Keratinocyte (primary cell): Measurements from ENCODE around the gene ADARB2. TPM values are rescaled to one million over a fixed set of nuclear protein-coding genes. Genes with fewer than 3 reads are reported as not detected.

ENCODE experiments used
- DNase-seq: peaks from one replicate; pipeline ENCODE4 v3.0.0-alpha.2; 2011; ENCODE audit warnings: low read depth, missing footprints, low spot score
- FAIRE-seq: peaks from 2 replicates; lab custom pipeline; 2011; peaks lifted over from hg19 to GRCh38; lab: Jason Lieb, UNC
- H2AFZ ChIP-seq: 2 replicates; pipeline ENCODE4 v1.6.0; 2012; ENCODE audit warnings: low read length, control low read depth, inconsistent platforms; ENCODE audit not compliant: control insufficient read depth
- H3K27ac ChIP-seq: 2 replicates; pipeline ENCODE4 v1.5.1; 2011; ENCODE audit warnings: low read length; ENCODE audit not compliant: control insufficient read depth, insufficient read depth
- H3K27me3 ChIP-seq: 3 replicates; pipeline ENCODE4 v1.6.0; 2011; ENCODE audit warnings: low read length; ENCODE audit not compliant: control insufficient read depth, insufficient read depth; ENCODE audit errors: extremely low read depth
- H3K36me3 ChIP-seq, 2 experiments: 2 replicates in 1 of 2; 3 replicates in 1 of 2; pipeline ENCODE4 v1.5.1; 2011; ENCODE audit warnings: low read length in 2 of 2, mild to moderate bottlenecking in 1 of 2; ENCODE audit not compliant: control insufficient read depth in 2 of 2, insufficient read depth in 2 of 2; ENCODE audit errors: extremely low read depth in 1 of 2
- H3K4me1 ChIP-seq: 3 replicates; pipeline ENCODE4 v1.5.1; 2011; ENCODE audit warnings: low read length; ENCODE audit not compliant: control insufficient read depth, insufficient read depth; ENCODE audit errors: extremely low read depth
- H3K4me2 ChIP-seq: 3 replicates; pipeline ENCODE4 v1.6.0; 2011; ENCODE audit warnings: low read depth, low read length; ENCODE audit not compliant: control insufficient read depth, insufficient read depth; ENCODE audit errors: extremely low read depth
- H3K4me3 ChIP-seq, 3 experiments: fragments of 200-600 bp in 1 of 3; sonication (generic) in 1 of 3; 2 replicates in 2 of 3; 3 replicates in 1 of 3; pipeline ENCODE4 v1.5.1; 2011 to 2016; ENCODE audit warnings: low read length in 3 of 3, mild to moderate bottlenecking in 3 of 3, control low read depth in 2 of 3, inconsistent platforms in 1 of 3, low read depth in 1 of 3, mixed read lengths in 1 of 3, mixed run types in 1 of 3, moderate library complexity in 1 of 3; ENCODE audit not compliant: control insufficient read depth in 2 of 3, insufficient read depth in 2 of 3; ENCODE audit errors: extremely low read depth in 1 of 3
- H3K79me2 ChIP-seq: 2 replicates; pipeline ENCODE4 v1.6.0; 2012; ENCODE audit warnings: low read length; ENCODE audit not compliant: control insufficient read depth, insufficient read depth
- H3K9ac ChIP-seq: 3 replicates; pipeline ENCODE4 v1.6.0; 2011; ENCODE audit warnings: low read length; ENCODE audit not compliant: control insufficient read depth, insufficient read depth; ENCODE audit errors: extremely low read depth
- H3K9me1 ChIP-seq: 3 replicates; pipeline ENCODE4 v1.6.0; 2011; ENCODE audit warnings: low read length; ENCODE audit not compliant: control insufficient read depth, insufficient read depth; ENCODE audit errors: extremely low read depth
- H3K9me3 ChIP-seq: 2 replicates; pipeline ENCODE4 v1.5.1; 2012; ENCODE audit warnings: low read depth, low read length; ENCODE audit not compliant: control insufficient read depth
- H4K20me1 ChIP-seq: 3 replicates; pipeline ENCODE4 v1.6.0; 2011; ENCODE audit warnings: low read length; ENCODE audit not compliant: control insufficient read depth, insufficient read depth; ENCODE audit errors: extremely low read depth
- EZH2 ChIP-seq: IDR thresholded peaks from one replicate; pipeline ENCODE4 v1.6.1; 2012; ENCODE audit warnings: inconsistent platforms, mild to moderate bottlenecking, low read length, moderate library complexity
- dilution Hi-C: fragments of 300-500 bp; cut with MboI; formaldehyde crosslinking; loops from one replicate; pipeline ENCODE4 v1.7.0; 2020; ENCODE audit warnings: low sequenced_read_pairs; ENCODE audit not compliant: extremely low pct_ligation_motif_present
- polyA plus RNA-seq, 5 experiments: library from polyadenylated mRNA; depleted of rRNA in 3 of 5; stranded (reverse) in 3 of 5; stranded (forward) in 1 of 5; unstranded in 1 of 5; fragments of >200 nt; gene quantifications; 1 replicate in 1 of 5; 2 replicates in 3 of 5; 3 replicates in 1 of 5; pipeline versions ENCODE4 v1.2.1 to v1.2.3, GENCODE V29; 2011 to 2012; ENCODE audit warnings: missing spikeins in 2 of 5, low read depth in 1 of 5, low replicate concordance in 1 of 5
- TF ChIP-seq, protein P1 (sequence below), 3 experiments: IDR thresholded peaks in 1 of 3; conservative IDR thresholded peaks in 1 of 3; optimal IDR thresholded peaks in 1 of 3; 2 replicates in 2 of 3; 3 replicates in 1 of 3; pipeline versions ENCODE3 to v1.5.1; 2011; ENCODE audit warnings: low read length in 3 of 3, mild to moderate bottlenecking in 3 of 3, moderate library complexity in 2 of 3, control low read depth in 1 of 3, inconsistent platforms in 1 of 3; ENCODE audit not compliant: insufficient read depth in 2 of 3; ENCODE audit errors: extremely low read depth in 1 of 3

The ADARB2 gene
- polyA plus RNA-seq, 1 donor (not counting 4 experiments of a cell fraction or from before 2014, with no cell fraction given) = not detected

- TF ChIP-seq, protein P1, sequence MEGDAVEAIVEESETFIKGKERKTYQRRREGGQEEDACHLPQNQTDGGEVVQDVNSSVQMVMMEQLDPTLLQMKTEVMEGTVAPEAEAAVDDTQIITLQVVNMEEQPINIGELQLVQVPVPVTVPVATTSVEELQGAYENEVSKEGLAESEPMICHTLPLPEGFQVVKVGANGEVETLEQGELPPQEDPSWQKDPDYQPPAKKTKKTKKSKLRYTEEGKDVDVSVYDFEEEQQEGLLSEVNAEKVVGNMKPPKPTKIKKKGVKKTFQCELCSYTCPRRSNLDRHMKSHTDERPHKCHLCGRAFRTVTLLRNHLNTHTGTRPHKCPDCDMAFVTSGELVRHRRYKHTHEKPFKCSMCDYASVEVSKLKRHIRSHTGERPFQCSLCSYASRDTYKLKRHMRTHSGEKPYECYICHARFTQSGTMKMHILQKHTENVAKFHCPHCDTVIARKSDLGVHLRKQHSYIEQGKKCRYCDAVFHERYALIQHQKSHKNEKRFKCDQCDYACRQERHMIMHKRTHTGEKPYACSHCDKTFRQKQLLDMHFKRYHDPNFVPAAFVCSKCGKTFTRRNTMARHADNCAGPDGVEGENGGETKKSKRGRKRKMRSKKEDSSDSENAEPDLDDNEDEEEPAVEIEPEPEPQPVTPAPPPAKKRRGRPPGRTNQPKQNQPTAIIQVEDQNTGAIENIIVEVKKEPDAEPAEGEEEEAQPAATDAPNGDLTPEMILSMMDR (optimal IDR thresholded peaks at IDR 0.05 in 1 of 3, IDR thresholded peaks at IDR 0.05 in 1 of 3, conservative IDR thresholded peaks at IDR 0.05 in 1 of 3; ENCODE audit: extremely low read depth in 1 of 3, insufficient read depth in 2 of 3, low read length in 3 of 3) = no peak
- no peak for TF ChIP-seq EZH2
- H3K9me1 ChIP-seq = no peaks in the 10 kb centered on the region
- no peak for DNase-seq
- no peak overlapping the region for H3K9ac ChIP-seq
- no peaks in the 10 kb centered on the region for H3K36me3 ChIP-seq
- no peak overlapping the region for H3K27ac ChIP-seq
- H3K79me2 ChIP-seq = no peaks in the 10 kb centered on the region
- no peaks in the 10 kb centered on the region for H3K27me3 ChIP-seq
- H3K9me3 ChIP-seq = peaks cover 8% of the 10 kb centered on the region
- H3K4me1 ChIP-seq = no peaks in the 10 kb centered on the region
- FAIRE-seq = no peak
- H3K4me2 ChIP-seq = no peak overlapping the region
- dilution Hi-C loops = no loop called here
- no peak overlapping the region for H2AFZ ChIP-seq
- H4K20me1 ChIP-seq = no peaks in the 10 kb centered on the region
- no peak overlapping the region for H3K4me3 ChIP-seq
Measured at GRCh38 chr10:1530871-1531517, 206.3 kb downstream of the ADARB2 start.

GRCh38 chr10:1529806-1530413 lies 207.4 kb downstream of the ADARB2 start:
- Histone ChIP-seq H3K9me3 (peaks cover 13% of the 10 kb centered on the region), H3K36me3 (no peaks in the 10 kb centered on the region), H3K27ac (no peak overlapping the region), H3K4me2 (no peak overlapping the region), H3K4me3 (no peak overlapping the region), H3K9ac (no peak overlapping the region), H3K27me3 (no peaks in the 10 kb centered on the region), H3K79me2 (no peaks in the 10 kb centered on the region), H2AFZ (no peak overlapping the region), H3K9me1 (no peaks in the 10 kb centered on the region), H4K20me1 (no peaks in the 10 kb centered on the region), H3K4me1 (no peaks in the 10 kb centered on the region)
- dilution Hi-C loops = no loop called here
- DNase-seq (no peak), FAIRE-seq (no peak)
- no peak for TF ChIP-seq EZH2
- TF ChIP-seq, protein P1 (optimal IDR thresholded peaks at IDR 0.05 in 1 of 3, IDR thresholded peaks at IDR 0.05 in 1 of 3, conservative IDR thresholded peaks at IDR 0.05 in 1 of 3; ENCODE audit: extremely low read depth in 1 of 3, insufficient read depth in 2 of 3, low read length in 3 of 3) = no peak
